Heart right ventricle (tissue), 16 donors: ENCODE results near the gene CRYGS. TPM values are rescaled to one million over a fixed set of nuclear protein-coding genes. Genes with fewer than 3 reads are reported as not detected.

Source experiments
- ATAC-seq, 8 donors: fragments of 200-7000 bp; cut with Tn5 transposase; one replicate each; pipeline ENCODE4 v1.9.1; 2020; ENCODE audit warnings: mild to moderate bottlenecking in 8 of 8, moderate library complexity in 8 of 8, moderate number of reproducible peaks in 1 of 8
- DNase-seq, 2 donors: peaks; one replicate each; pipeline ENCODE4 v3.0.0-alpha.2; 2020
- H3K27ac ChIP-seq, 10 donors: fragments of 200-600 bp; sonication (generic) in 2 of 10; one replicate each; pipeline versions ENCODE4 v1.5.0 to v1.8.0; 2020 to 2022; ENCODE audit warnings: mild to moderate bottlenecking in 3 of 10
- H3K27me3 ChIP-seq, 7 donors: fragments of 200-600 bp; one replicate each; pipeline ENCODE4 v1.8.0; 2021 to 2022; ENCODE audit warnings: mild to moderate bottlenecking in 2 of 7
- H3K36me3 ChIP-seq, 9 donors: fragments of 200-600 bp; sonication (generic) in 1 of 9; one replicate each; pipeline versions ENCODE4 v1.5.0 to v1.8.0; 2020 to 2022; ENCODE audit warnings: mild to moderate bottlenecking in 2 of 9
- H3K4me1 ChIP-seq, 9 donors: fragments of 200-600 bp; sonication (generic) in 1 of 9; one replicate each; pipeline versions ENCODE4 v1.5.0 to v1.8.0; 2020 to 2022; ENCODE audit warnings: mild to moderate bottlenecking in 4 of 9
- H3K4me3 ChIP-seq, 10 donors: fragments of 200-600 bp; sonication (generic) in 2 of 10; one replicate each; pipeline versions ENCODE4 v1.5.0 to v1.8.0; 2020 to 2022; ENCODE audit warnings: mild to moderate bottlenecking in 7 of 10, moderate library complexity in 2 of 10
- H3K9me3 ChIP-seq, 11 donors: fragments of 200-600 bp in 10 of 11; sonication (generic) in 2 of 11; one replicate each; pipeline versions ENCODE4 v1.5.0 to v1.8.0; 2013 to 2022; ENCODE audit warnings: mild to moderate bottlenecking in 2 of 11, control low read depth in 1 of 11, moderate library complexity in 1 of 11
- WGBS, 2 donors: extraction: QIAGEN DNeasy Blood & Tissue Kit; methylation state at CpG; one replicate each; pipeline ENCODE4 v1.1.7; 2013; ENCODE audit warnings: inconsistent platforms in 1 of 2; 5-methylcytosine and 5-hydroxymethylcytosine counted together
- intact Hi-C, 10 donors: fragments of 100-400 bp; cut with DNase I; formaldehyde crosslinking; loops; one replicate each; pipeline versions ENCODE4 v1.11.1 to v1.14.2; 2022
- polyA plus RNA-seq, 2 donors: library from polyadenylated mRNA; stranded (reverse); fragments of 200-250 nt; gene quantifications; one replicate each; pipeline ENCODE4 v1.2.3, GENCODE V29; 2013
- total RNA-seq, 10 donors: library from RNA; stranded (reverse); fragmentation: NEBNext Ultra II Directional in 3 of 10; extraction: Animal tissue kit (Norgen Biotek cat#: 25700) in 3 of 10; gene quantifications; one replicate each; pipeline versions ENCODE4 v1.2.1 to v1.2.4, GENCODE V29; 2021 to 2023
- TF ChIP-seq, protein P1 (sequence below), 9 donors: fragments of 200-600 bp; sonication (generic) in 2 of 9; IDR thresholded peaks; one replicate each; pipeline versions ENCODE4 v1.5.0 to v1.8.0; 2021 to 2022; ENCODE audit warnings: antibody characterized with exemption in 9 of 9, mild to moderate bottlenecking in 5 of 9, moderate library complexity in 1 of 9
- donor health status: Arrhythmogenic right ventricular cardiomyopathy.
- donor health status: ischemic (EF 13 %, LVEDD 7.1; RV severe dilation, severe dysfunction).
- donor health status: healthy with polysubstance abuse.
- donor health status: DM: no; HTN: yes; CAD: no.
- donor health status: DM: no; HTN: no; CAD: no.
- donor health status: ischemic (EF 25% LVEDD 6.9; RV normal size, moderate dysfunction).
- donor health status: ischemic (EF 25% LVEDD 5.7; RV mildly dilated, moderate dysfunction).
- donor health status: healthy.
- donor health status: DM: yes; HTN: yes; CAD: no.
- donor health status: Ischemic cardiomyopathy.
- donor health status: ischemic (EF 35%, LVEDD 5.7; RV mildly dilated, moderate dysfunction).
- donor health status: nonischemic (EF 11% LVEDD 7.7; RV severe dilation, severe dysfunction).
- donor health status: DM: yes; HTN: yes; CAD: no.
- donor health status: PGD.
- donor health status: ischemic (EF 29% LVEDD 5.4; RV normal size, mild dysfunction).
- donor health status: nonischemic (EF 23%, LVEDD 6.1; RV moderate dilation, normal function).

Gene CRYGS
- total and polyA plus RNA-seq, 12 donors = 0.28 to 8.9 (median 1.1) TPM

DNA sequence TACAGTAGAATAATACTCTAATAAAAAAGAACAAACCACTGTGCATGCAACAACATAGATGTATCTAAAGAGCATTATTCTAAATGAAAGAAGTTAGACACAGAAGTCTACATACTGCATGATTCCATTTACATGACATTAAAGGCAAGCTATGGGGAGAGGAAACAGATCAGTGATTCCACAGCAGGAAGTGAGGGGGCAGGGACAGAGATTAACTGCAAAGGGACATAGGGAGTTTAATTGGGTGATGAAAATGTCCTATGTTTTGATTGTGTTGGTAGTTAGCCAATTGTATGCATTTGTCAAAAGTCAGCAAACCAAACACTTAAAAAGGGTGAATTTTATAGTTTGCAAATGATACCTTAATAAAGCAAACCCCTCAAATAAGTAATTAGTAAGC lies 13.8 kb downstream of the CRYGS start:
- Histone ChIP-seq H3K4me3 (no peak overlapping the region), H3K27ac (no peak overlapping the region), H3K27me3 (no peaks in the 10 kb centered on the region), H3K9me3 (no peaks in the 10 kb centered on the region), H3K36me3 (no peaks in the 10 kb centered on the region), H3K4me1 (peaks cover 0 to 15% (median 0%) of the 10 kb centered on the region in 9 donors)
- TF ChIP-seq, protein P1, sequence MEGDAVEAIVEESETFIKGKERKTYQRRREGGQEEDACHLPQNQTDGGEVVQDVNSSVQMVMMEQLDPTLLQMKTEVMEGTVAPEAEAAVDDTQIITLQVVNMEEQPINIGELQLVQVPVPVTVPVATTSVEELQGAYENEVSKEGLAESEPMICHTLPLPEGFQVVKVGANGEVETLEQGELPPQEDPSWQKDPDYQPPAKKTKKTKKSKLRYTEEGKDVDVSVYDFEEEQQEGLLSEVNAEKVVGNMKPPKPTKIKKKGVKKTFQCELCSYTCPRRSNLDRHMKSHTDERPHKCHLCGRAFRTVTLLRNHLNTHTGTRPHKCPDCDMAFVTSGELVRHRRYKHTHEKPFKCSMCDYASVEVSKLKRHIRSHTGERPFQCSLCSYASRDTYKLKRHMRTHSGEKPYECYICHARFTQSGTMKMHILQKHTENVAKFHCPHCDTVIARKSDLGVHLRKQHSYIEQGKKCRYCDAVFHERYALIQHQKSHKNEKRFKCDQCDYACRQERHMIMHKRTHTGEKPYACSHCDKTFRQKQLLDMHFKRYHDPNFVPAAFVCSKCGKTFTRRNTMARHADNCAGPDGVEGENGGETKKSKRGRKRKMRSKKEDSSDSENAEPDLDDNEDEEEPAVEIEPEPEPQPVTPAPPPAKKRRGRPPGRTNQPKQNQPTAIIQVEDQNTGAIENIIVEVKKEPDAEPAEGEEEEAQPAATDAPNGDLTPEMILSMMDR (IDR thresholded peaks at IDR 0.05) = no peak
- intact Hi-C loops = loop anchor here in 1 of 10 donors (10.0 kb wide), 1 partner anchor 276 kb away; no protein-coding TSS in a partner anchor
- ATAC-seq = no peak
- no peak for DNase-seq

DNA sequence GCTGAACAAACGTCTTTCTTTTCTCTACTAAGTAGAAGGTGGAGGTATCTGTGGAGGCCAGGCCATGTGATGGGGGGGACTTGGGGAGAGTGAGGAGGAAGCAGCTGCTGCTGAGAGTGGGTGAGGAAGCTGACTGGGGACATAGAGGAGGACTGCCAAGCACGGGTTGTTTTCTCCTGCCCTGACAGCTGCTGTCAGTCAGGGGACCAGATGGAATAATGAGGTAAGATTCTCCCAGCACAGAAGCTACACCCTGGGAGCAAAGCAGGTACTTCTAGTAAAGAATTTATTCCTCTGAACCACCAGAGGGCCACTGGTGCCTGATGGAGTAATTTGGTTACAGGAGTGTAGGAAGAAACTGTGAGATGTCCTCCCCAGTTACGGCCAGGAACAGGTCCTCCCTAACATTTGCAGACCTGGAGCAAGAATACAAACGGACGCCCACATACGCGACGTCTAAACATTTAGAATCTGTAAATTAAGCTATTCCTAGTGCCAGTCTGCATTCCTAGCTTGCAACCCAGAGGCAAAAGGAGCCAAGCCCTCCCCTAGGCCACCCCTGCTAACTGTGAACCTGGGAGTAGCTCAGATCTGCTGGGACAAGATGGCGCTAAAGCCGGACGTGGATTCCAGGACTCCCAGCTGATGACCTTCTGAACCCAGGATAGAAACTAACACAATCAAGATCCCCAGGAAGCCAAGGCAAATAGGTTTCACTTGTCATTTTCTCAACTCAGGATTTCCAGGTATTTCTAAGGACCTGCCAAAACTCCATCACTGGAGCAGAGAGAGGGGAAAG lies 14.8 kb downstream of the CRYGS start:
- no peak overlapping the region for H3K27ac ChIP-seq
- TF ChIP-seq, protein P1 (IDR thresholded peaks at IDR 0.05) = no peak
- H3K36me3 ChIP-seq = no peaks in the 10 kb centered on the region
- H3K4me3 ChIP-seq = no peak overlapping the region
- H3K9me3 ChIP-seq = no peaks in the 10 kb centered on the region
- no peak for DNase-seq
- H3K27me3 ChIP-seq = no peaks in the 10 kb centered on the region
- intact Hi-C loops = no loop called here
- ATAC-seq = no peak
- 81 to 82% methylated on average over 11 of the region's 11 CpGs for whole genome bisulfite sequencing, 2 donors
- peaks cover 0 to 14% (median 0%) of the 10 kb centered on the region in 9 donors for H3K4me1 ChIP-seq

DNA sequence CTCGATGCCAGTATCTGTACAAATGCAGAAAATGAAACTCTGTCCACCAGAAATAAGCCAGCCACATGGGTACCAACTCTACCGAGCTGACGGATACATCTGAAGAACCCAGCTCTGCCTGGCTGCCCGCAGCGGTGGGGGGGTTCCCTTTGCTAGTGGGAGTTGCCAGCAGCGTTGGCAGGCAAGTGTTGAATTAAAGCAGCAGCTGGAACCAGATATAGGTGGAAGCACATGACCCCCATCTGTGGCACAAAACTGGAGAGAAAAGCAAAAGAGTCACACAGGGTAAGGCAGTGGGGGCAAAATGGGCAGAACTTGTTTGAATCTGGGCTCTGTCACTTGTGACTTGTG lies 17.9 kb downstream of the CRYGS start:
- peaks cover 0 to 10% (median 0%) of the 10 kb centered on the region in 7 donors for H3K27me3 ChIP-seq
- intact Hi-C loops = no loop called here
- no peak overlapping the region for H3K27ac ChIP-seq
- DNase-seq = no peak
- H3K9me3 ChIP-seq = no peaks in the 10 kb centered on the region
- 67% methylated on average over 6 of the region's 6 CpGs for WGBS, 2 donors
- TF ChIP-seq, protein P1 (IDR thresholded peaks at IDR 0.05) = no peak
- H3K36me3 ChIP-seq = no peaks in the 10 kb centered on the region
- H3K4me3 ChIP-seq = no peak overlapping the region
- no peak for ATAC-seq
- no peaks in the 10 kb centered on the region for H3K4me1 ChIP-seq

DNA sequence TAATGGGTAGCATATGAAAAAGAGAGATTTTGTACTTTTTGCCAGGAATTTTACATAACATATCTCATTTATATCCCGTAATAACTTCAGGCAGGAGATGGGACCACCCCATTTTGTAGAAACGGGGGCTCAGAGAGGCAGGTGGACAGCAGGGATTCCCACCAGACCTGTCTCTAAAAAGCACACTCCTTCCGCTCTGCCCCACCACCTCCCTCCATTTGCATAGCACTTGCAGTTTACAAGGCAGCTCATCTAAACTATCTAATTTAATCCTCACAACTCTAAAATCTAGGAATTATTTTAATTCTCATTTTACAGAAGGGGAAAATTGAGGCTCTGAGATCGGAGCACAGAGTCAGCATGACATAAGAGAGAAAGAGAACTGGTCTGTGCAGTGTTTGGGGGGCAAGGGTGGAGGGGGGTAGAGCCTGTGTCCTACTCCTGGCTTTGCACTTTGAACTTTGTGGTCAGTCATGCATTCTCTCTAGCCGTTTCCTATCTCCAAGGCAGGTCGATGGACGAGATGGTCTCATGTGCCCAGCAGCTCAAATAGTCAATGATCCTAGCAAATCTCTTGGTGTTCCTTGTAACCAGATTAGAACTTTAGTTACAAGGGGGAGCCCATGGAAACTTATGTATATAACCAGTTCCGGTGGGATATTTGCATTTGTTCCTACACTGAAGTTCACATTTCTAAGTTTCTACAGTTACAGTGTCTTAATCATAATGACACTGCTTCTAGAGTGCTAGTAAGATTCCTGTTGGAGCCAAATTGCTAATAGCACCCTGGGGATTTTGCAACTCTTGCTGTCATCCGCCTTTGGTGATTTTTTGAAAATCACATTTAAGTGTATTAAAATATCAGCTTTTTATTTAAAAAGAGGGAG lies 18.6 kb downstream of the CRYGS start:
- WGBS, 2 donors = 77 to 79% methylated on average over 9 of the region's 9 CpGs
- Histone ChIP-seq H3K9me3 (no peaks in the 10 kb centered on the region), H3K4me3 (no peak overlapping the region), H3K4me1 (no peaks in the 10 kb centered on the region), H3K27me3 (peaks cover 0 to 10% (median 0%) of the 10 kb centered on the region in 7 donors), H3K36me3 (no peaks in the 10 kb centered on the region), H3K27ac (no peak overlapping the region)
- ATAC-seq (no peak), DNase-seq (no peak)
- intact Hi-C loops = no loop called here
- TF ChIP-seq, protein P1 (IDR thresholded peaks at IDR 0.05) = no peak
